ENCODE data around the gene ALPG. TPM values are rescaled to one million over a fixed set of nuclear protein-coding genes. Genes with fewer than 3 reads are reported as not detected.
"Not testable (repeated sequence)": the region's sequence is repeated elsewhere in the genome, so short reads cannot be mapped to it uniquely, and the experiment has no call there.

Gene ALPG
- total RNA-seq, 1 experiment from 2014 or later, result 1.2 TPM

DNA sequence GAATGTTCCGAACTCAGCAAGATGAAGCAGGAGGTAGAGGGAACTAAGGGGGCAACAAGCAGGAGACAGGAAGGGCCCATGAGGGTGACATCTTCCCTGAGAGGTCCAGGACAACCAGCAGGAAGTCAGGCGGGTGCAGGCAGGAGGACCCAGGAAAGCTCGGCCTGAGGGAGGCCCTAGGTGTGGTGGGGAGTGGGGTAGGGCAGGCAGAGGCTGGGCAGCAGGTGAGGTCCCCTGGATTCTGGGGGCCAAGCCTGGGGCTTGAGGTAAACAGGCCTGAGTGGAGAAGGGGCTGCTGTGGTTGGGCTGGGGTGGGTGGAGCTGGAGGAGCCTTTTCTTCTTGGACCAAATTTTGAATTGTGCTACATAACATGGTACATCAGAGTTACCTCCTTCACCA lies 4.1 kb upstream of the ALPG start (continued):
- TF ChIP-seq, protein P1, sequence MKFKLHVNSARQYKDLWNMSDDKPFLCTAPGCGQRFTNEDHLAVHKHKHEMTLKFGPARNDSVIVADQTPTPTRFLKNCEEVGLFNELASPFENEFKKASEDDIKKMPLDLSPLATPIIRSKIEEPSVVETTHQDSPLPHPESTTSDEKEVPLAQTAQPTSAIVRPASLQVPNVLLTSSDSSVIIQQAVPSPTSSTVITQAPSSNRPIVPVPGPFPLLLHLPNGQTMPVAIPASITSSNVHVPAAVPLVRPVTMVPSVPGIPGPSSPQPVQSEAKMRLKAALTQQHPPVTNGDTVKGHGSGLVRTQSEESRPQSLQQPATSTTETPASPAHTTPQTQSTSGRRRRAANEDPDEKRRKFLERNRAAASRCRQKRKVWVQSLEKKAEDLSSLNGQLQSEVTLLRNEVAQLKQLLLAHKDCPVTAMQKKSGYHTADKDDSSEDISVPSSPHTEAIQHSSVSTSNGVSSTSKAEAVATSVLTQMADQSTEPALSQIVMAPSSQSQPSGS (CRISPR knock-in tag; IDR thresholded peaks at IDR 0.05; ENCODE audit: borderline replicate concordance, low read depth), result no peak
- TF ChIP-seq, protein P2, sequence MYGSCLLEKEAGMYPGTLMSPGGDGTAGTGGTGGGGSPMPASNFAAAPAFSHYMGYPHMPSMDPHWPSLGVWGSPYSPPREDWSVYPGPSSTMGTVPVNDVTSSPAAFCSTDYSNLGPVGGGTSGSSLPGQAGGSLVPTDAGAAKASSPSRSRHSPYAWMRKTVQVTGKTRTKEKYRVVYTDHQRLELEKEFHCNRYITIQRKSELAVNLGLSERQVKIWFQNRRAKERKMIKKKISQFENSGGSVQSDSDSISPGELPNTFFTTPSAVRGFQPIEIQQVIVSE (CRISPR knock-in tag; IDR thresholded peaks at IDR 0.05; ENCODE audit: borderline replicate concordance), result no peak

DNA sequence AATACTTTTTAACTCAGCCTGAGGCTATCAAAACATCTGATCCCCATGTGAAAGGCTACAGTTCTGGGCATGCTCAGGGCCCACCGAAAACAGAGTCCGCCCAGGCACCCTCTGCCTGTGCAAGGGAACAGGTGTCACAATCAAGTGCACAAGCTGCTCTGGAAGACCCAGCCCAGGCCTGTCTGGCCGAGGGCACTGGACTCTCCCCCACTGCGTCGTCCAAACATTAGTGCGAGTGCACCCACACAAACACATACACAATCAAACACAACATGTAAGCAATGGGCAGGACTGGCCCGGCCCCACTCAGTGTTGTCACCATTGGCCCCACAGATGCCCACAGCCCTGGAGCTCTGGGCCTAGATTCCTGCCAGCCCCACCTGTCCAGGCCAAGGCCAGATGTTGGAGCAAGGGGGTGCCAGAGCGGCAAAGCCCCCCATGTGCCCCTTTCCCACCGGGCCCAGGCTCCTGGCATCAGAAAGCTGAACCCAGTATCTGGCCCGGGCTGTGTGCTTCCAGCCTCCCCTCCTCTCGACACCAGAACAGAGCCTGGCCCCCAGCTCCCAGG lies 617 bp upstream of the ALPG start:
- Mint-ChIP-seq H3K36me3 (no peaks in the 10 kb centered on the region), H3K27me3 (ENCODE audit: low read depth) (no peaks in the 10 kb centered on the region), H3K27ac (no peak overlapping the region), H3K9me3 (no peaks in the 10 kb centered on the region), H3K4me1 (peaks cover 4% of the 10 kb centered on the region), H3K4me3 (no peak overlapping the region)
- DNase-seq (ENCODE audit: low spot score), result no peak
- ChIA-PET POLR2A (no interaction called here), CTCF (interaction anchor here (0.7 to 1.9 kb wide), 2 partner anchors 40 to 118 kb away, joined by 3 to 7 read pairs; no protein-coding TSS in a partner anchor)
- TF ChIP-seq OVOL2 (CRISPR knock-in tag; IDR thresholded peaks at IDR 0.05; ENCODE audit: borderline replicate concordance), result no peak
- TF ChIP-seq, protein P3, sequence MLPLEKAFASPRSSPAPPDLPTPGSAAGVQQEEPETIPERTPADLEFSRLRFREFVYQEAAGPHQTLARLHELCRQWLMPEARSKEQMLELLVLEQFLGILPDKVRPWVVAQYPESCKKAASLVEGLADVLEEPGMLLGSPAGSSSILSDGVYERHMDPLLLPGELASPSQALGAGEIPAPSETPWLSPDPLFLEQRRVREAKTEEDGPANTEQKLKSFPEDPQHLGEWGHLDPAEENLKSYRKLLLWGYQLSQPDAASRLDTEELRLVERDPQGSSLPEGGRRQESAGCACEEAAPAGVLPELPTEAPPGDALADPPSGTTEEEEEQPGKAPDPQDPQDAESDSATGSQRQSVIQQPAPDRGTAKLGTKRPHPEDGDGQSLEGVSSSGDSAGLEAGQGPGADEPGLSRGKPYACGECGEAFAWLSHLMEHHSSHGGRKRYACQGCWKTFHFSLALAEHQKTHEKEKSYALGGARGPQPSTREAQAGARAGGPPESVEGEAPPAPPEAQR (CRISPR knock-in tag; IDR thresholded peaks at IDR 0.05), result no peak
- no peak for TF ChIP-seq FOXJ3 (CRISPR knock-in tag; IDR thresholded peaks at IDR 0.05; ENCODE audit: borderline replicate concordance)
- TF ChIP-seq, protein P4, sequence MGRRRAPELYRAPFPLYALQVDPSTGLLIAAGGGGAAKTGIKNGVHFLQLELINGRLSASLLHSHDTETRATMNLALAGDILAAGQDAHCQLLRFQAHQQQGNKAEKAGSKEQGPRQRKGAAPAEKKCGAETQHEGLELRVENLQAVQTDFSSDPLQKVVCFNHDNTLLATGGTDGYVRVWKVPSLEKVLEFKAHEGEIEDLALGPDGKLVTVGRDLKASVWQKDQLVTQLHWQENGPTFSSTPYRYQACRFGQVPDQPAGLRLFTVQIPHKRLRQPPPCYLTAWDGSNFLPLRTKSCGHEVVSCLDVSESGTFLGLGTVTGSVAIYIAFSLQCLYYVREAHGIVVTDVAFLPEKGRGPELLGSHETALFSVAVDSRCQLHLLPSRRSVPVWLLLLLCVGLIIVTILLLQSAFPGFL (CRISPR knock-in tag; IDR thresholded peaks at IDR 0.05; ENCODE audit: borderline replicate concordance), result no peak
- no peak for ATAC-seq

DNA sequence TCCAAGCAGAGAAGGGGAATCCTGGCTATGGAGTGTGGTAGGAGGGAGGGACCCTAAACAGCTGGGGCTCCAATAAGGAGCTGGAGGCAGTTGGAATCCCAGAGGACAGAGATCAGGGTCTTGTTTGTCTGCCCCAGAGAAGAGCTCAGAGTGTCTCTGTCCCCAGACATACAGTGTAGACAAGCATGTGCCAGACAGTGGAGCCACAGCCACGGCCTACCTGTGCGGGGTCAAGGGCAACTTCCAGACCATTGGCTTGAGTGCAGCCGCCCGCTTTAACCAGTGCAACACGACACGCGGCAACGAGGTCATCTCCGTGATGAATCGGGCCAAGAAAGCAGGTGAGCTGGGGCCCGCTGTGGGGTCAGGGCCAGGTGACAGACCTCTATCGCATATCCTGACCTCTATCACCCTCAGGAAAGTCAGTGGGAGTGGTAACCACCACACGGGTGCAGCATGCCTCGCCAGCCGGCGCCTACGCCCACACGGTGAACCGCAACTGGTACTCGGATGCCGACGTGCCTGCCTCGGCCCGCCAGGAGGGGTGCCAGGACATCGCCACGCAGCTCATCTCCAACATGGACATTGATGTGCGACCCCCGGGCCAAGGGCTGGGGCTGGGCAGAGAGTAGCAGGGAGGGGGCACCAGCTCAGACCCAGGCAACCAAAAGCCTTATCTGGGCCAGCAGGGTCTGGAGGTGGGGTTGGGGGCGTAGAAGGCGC lies 945 bp downstream of the ALPG start:
- POLR2A ChIA-PET; H3K27me3 Mint-ChIP-seq (ENCODE audit: low read depth); ATAC-seq; H3K36me3 Mint-ChIP-seq; DNase-seq (ENCODE audit: low spot score); H3K9me3 Mint-ChIP-seq; H3K27ac Mint-ChIP-seq; H3K4me3 Mint-ChIP-seq; H3K4me1 Mint-ChIP-seq: not testable (repeated sequence)
- CTCF ChIA-PET, result interaction anchor here (1.9 kb wide), 1 partner anchor 42 kb away, joined by 7 read pairs; no protein-coding TSS in a partner anchor

DNA sequence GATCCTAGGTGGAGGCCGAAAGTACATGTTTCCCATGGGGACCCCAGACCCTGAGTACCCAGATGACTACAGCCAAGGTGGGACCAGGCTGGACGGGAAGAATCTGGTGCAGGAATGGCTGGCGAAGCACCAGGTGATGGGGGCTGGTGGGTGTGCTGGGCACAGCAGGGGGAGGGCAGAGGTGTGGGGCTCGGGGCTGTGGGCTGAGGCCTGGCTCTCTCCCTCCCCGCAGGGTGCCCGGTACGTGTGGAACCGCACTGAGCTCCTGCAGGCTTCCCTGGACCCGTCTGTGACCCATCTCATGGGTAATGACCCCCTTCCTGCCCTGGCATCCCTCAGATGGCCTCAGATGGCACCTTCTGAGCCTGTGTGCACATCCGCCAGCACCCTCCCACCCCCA lies 1.6 kb downstream of the ALPG start:
- H3K27me3 Mint-ChIP-seq (ENCODE audit: low read depth); H3K27ac Mint-ChIP-seq; H3K4me1 Mint-ChIP-seq; H3K4me3 Mint-ChIP-seq; ATAC-seq; H3K9me3 Mint-ChIP-seq; DNase-seq (ENCODE audit: low spot score); H3K36me3 Mint-ChIP-seq; POLR2A ChIA-PET; CTCF ChIA-PET: not testable (repeated sequence)

DNA sequence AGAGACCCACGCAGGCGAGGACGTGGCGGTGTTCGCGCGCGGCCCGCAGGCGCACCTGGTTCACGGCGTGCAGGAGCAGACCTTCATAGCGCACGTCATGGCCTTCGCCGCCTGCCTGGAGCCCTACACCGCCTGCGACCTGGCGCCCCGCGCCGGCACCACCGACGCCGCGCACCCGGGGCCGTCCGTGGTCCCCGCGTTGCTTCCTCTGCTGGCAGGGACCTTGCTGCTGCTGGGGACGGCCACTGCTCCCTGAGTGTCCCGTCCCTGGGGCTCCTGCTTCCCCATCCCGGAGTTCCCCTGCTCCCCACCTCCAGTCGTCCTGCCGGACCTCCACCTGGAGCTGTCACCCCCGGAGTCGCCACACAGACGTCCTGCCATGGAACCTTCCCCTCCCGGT lies 3.0 kb downstream of the ALPG start:
- H3K27ac Mint-ChIP-seq; H3K4me1 Mint-ChIP-seq; POLR2A ChIA-PET; DNase-seq (ENCODE audit: low spot score); CTCF ChIA-PET; H3K4me3 Mint-ChIP-seq; H3K27me3 Mint-ChIP-seq (ENCODE audit: low read depth); H3K36me3 Mint-ChIP-seq; H3K9me3 Mint-ChIP-seq: not testable (repeated sequence)
- peak; percentile 15; the same call in 1 of the 2 replicates for ATAC-seq

Measured in WTC11 (cell line).